OCI-LY1 (cell line): ENCODE data around the gene SLC26A5.

ENCODE experiments used
- CTCF ChIP-seq: fragments of 200-600 bp; sonication (generic), shearing (Covaris generic); IDR thresholded peaks from 2 replicates; pipeline ENCODE4 v1.5.1; 2017; ENCODE audit warnings: mild to moderate bottlenecking, antibody characterized with exemption, low read length, moderate library complexity, mixed read lengths
- EZH2 ChIP-seq: fragments of 200-600 bp; sonication (generic), shearing (Covaris generic); IDR thresholded peaks from 2 replicates; pipeline ENCODE4 v1.8.0; 2017; ENCODE audit warnings: borderline replicate concordance, mixed run types, mild to moderate bottlenecking, antibody characterized with exemption, low read length, moderate library complexity, mixed read lengths

GRCh38 chr7:103391976-103392375 is 54.0 kb downstream of the SLC26A5 start:
- TF ChIP-seq EZH2 (no peak), CTCF (no peak)
